ENCODE measurements around the gene ZDHHC11B.

DNA sequence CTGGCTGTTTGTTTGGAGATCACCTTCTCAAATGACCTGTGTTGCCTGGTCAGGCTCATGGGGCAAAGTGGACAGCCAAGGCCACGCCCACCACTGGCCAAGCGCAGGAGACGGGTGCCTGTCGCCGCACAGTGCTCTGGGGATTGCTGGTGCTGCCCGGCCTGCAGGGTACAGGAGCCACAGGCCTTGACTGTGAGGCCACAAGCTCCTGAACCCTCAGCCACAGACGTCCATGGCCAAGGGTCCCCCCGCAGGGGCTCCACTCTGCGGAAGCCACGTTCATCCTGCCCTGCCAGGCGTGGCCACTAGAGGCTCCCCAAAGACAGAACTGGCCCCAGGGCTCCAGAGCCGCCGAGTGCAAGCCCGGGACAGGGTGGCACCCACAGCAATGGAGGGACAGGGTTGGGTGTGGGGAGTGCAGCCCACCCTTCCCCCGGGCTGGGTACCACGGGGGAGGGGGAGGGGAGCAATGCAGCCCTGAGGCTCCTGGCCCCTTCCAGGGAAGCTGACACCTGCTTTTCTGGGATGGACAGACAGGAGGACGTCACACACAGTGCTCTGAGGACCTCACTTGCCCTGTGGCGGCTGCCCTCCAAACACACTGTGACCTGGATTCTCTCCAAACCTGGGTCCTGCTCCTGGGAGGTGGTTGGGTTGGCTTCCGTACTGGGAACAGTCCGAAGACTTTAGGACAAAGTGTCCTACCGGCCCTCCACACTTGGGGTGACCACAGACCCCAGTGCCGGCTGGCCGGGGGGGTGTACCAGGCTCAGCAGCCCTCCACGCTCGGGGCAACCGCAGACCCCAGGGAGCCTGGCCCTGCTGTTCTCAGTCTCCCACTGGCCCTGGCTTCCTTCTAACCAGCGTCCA lies 112.8 kb downstream of the ZDHHC11B start:
- TF ChIP-seq, protein P1, sequence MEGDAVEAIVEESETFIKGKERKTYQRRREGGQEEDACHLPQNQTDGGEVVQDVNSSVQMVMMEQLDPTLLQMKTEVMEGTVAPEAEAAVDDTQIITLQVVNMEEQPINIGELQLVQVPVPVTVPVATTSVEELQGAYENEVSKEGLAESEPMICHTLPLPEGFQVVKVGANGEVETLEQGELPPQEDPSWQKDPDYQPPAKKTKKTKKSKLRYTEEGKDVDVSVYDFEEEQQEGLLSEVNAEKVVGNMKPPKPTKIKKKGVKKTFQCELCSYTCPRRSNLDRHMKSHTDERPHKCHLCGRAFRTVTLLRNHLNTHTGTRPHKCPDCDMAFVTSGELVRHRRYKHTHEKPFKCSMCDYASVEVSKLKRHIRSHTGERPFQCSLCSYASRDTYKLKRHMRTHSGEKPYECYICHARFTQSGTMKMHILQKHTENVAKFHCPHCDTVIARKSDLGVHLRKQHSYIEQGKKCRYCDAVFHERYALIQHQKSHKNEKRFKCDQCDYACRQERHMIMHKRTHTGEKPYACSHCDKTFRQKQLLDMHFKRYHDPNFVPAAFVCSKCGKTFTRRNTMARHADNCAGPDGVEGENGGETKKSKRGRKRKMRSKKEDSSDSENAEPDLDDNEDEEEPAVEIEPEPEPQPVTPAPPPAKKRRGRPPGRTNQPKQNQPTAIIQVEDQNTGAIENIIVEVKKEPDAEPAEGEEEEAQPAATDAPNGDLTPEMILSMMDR (IDR thresholded peaks at IDR 0.05) = peak; percentile 88 to 97 (median 91)
- no peak for TF ChIP-seq POLR2A (IDR thresholded peaks at IDR 0.05)

Data from body of pancreas (tissue), 4 donors.